ENCODE measurements around the gene SMARCD1.
A peak's percentile ranks its signal among the peaks of the same experiment; 100 is the strongest.

The SMARCD1 gene

GRCh38 chr12:50057000-50057841 is 27.9 kb upstream of the SMARCD1 start, which contains the start of gene ASIC1:
Gene ASIC1, plus strand, starts transcription at chr12:50057596. Its CDS starts 1,171 bp downstream, at chr12:50058767.
- peak; percentile 88 for DNase-seq (ENCODE audit: low spot score)

- DNase-seq (ENCODE audit: low spot score): no peak
Observed at GRCh38 chr12:50057896-50058670, 27.1 kb upstream of the SMARCD1 start.

GRCh38 chr12:50058743-50059312 is 26.3 kb upstream of the SMARCD1 start:
- DNase-seq (ENCODE audit: low spot score): no peak

- no peak for DNase-seq (ENCODE audit: low spot score)
Observed at GRCh38 chr12:50059440-50060119, 25.6 kb upstream of the SMARCD1 start.

- no peak for DNase-seq (ENCODE audit: low spot score)
Observed at GRCh38 chr12:50060120-50060468, 25.0 kb upstream of the SMARCD1 start.

GRCh38 chr12:50061171-50061570 is 24.0 kb upstream of the SMARCD1 start:
- DNase-seq (ENCODE audit: low spot score): no peak

GRCh38 chr12:50061946-50062686 is 23.0 kb upstream of the SMARCD1 start:
- DNase-seq (ENCODE audit: low spot score): no peak

GRCh38 chr12:50062728-50063460 is 22.2 kb upstream of the SMARCD1 start:
- no peak for DNase-seq (ENCODE audit: low spot score)

GRCh38 chr12:50065726-50066310 is 19.3 kb upstream of the SMARCD1 start:
- no peak for DNase-seq (ENCODE audit: low spot score)

- DNase-seq (ENCODE audit: low spot score): peak; percentile 84
Observed at GRCh38 chr12:50066402-50066801, 18.7 kb upstream of the SMARCD1 start.

- DNase-seq (ENCODE audit: low spot score): no peak
Observed at GRCh38 chr12:50069069-50069468, 16.1 kb upstream of the SMARCD1 start.

GRCh38 chr12:50069539-50069938 is 15.6 kb upstream of the SMARCD1 start:
- DNase-seq (ENCODE audit: low spot score): no peak

GRCh38 chr12:50070314-50071060 is 14.7 kb upstream of the SMARCD1 start:
- DNase-seq (ENCODE audit: low spot score): peak; percentile 83

- DNase-seq (ENCODE audit: low spot score): no peak
Observed at GRCh38 chr12:50072198-50072907, 12.8 kb upstream of the SMARCD1 start.

- no peak for DNase-seq (ENCODE audit: low spot score)
Observed at GRCh38 chr12:50073206-50073605, 11.9 kb upstream of the SMARCD1 start.

GRCh38 chr12:50073712-50074111 is 11.4 kb upstream of the SMARCD1 start:
- no peak for DNase-seq (ENCODE audit: low spot score)

- DNase-seq (ENCODE audit: low spot score): peak; percentile 92
Observed at GRCh38 chr12:50074936-50075807, 10.0 kb upstream of the SMARCD1 start.

- DNase-seq (ENCODE audit: low spot score): no peak
Observed at GRCh38 chr12:50075808-50076170, 9.4 kb upstream of the SMARCD1 start.
